SK-N-SH treated with all-trans-retinoic acid at 6 μM for 48 hours (cell line): ENCODE data around the gene MYH9.

Experiments used
- ATAC-seq: fragments of 200-7000 bp; cut with Tn5 transposase; 3 replicates; pipeline ENCODE4 v1.9.1; 2020; ENCODE audit warnings: mild to moderate bottlenecking, moderate library complexity
- ARNTL ChIP-seq: fragments of 450-650 bp; formaldehyde crosslinking; IDR thresholded peaks from 2 replicates; pipeline ENCODE4 v1.5.0; 2020; ENCODE audit warnings: low read depth, mild to moderate bottlenecking, moderate library complexity, borderline replicate concordance
- BACH2 ChIP-seq: fragments of 250-450 bp; sonication (Bioruptor Pico); IDR thresholded peaks from 2 replicates; pipeline ENCODE4 v1.9.0; 2021; ENCODE audit warnings: mild to moderate bottlenecking, borderline replicate concordance
- CREB5 ChIP-seq: fragments of 250-450 bp; sonication (Bioruptor Pico); IDR thresholded peaks from 2 replicates; pipeline ENCODE4 v1.5.1; 2020; ENCODE audit warnings: low read depth, mild to moderate bottlenecking, moderate library complexity
- CSDC2 ChIP-seq: fragments of 250-450 bp; sonication (Bioruptor Pico); IDR thresholded peaks from 2 replicates; pipeline ENCODE4 v1.5.0; 2020; ENCODE audit warnings: mild to moderate bottlenecking, moderate library complexity
- ESRRG ChIP-seq: fragments of 250-450 bp; sonication (Bioruptor Pico); IDR thresholded peaks from 2 replicates; pipeline ENCODE4 v1.6.1; 2021; ENCODE audit warnings: mild to moderate bottlenecking
- GLIS3 ChIP-seq: fragments of 250-450 bp; sonication (Bioruptor Pico); IDR thresholded peaks from 2 replicates; pipeline ENCODE4 v1.5.0; 2020; ENCODE audit warnings: mild to moderate bottlenecking, moderate library complexity
- ISL1 ChIP-seq: fragments of 250-450 bp; sonication (Bioruptor Pico); IDR thresholded peaks from 2 replicates; pipeline ENCODE4 v2.1.2; 2022; ENCODE audit warnings: mild to moderate bottlenecking, moderate library complexity
- OSR1 ChIP-seq: fragments of 250-450 bp; sonication (Bioruptor Pico); IDR thresholded peaks from 2 replicates; pipeline ENCODE4 v1.8.0; 2022; ENCODE audit warnings: moderate library complexity, mild to moderate bottlenecking, inconsistent platforms
- RARB ChIP-seq: fragments of 250-450 bp; sonication (Bioruptor Pico); IDR thresholded peaks from 2 replicates; pipeline ENCODE4 v1.8.0; 2021; ENCODE audit warnings: mild to moderate bottlenecking, moderate library complexity
- TCF4 ChIP-seq: fragments of 250-450 bp; sonication (Bioruptor Pico); IDR thresholded peaks from 2 replicates; pipeline ENCODE4 v1.8.0; 2021; ENCODE audit warnings: mild to moderate bottlenecking, moderate library complexity, borderline replicate concordance
- TOX ChIP-seq: fragments of 250-450 bp; sonication (Bioruptor Pico); IDR thresholded peaks from 2 replicates; pipeline ENCODE4 v1.8.0; 2021; ENCODE audit warnings: mild to moderate bottlenecking, moderate library complexity, borderline replicate concordance
- ZC3H10 ChIP-seq: fragments of 250-450 bp; sonication (Bioruptor Pico); IDR thresholded peaks from 2 replicates; pipeline ENCODE4 v1.5.1; 2021; ENCODE audit warnings: mild to moderate bottlenecking, moderate library complexity
- ZFP3 ChIP-seq: fragments of 250-450 bp; sonication (Bioruptor Pico); IDR thresholded peaks from 2 replicates; pipeline ENCODE4 v1.5.0; 2020; ENCODE audit warnings: mild to moderate bottlenecking, moderate library complexity
- ZFP30 ChIP-seq: fragments of 450-650 bp; formaldehyde crosslinking; IDR thresholded peaks from 2 replicates; pipeline ENCODE4 v1.5.0; 2022; ENCODE audit warnings: mild to moderate bottlenecking, moderate library complexity
- ZNF565 ChIP-seq: fragments of 450-650 bp; formaldehyde crosslinking; conservative IDR thresholded peaks from 2 replicates; pipeline ENCODE4 v1.5.0; 2020; ENCODE audit warnings: low read depth, mild to moderate bottlenecking, moderate library complexity
- ZNF70 ChIP-seq: fragments of 450-650 bp; formaldehyde crosslinking; IDR thresholded peaks from 2 replicates; pipeline ENCODE4 v1.5.0; 2020; ENCODE audit warnings: mild to moderate bottlenecking, moderate library complexity
- ZNF8 ChIP-seq: fragments of 450-650 bp; formaldehyde crosslinking; IDR thresholded peaks from 2 replicates; pipeline ENCODE4 v1.5.0; 2020; ENCODE audit warnings: mild to moderate bottlenecking, moderate library complexity
- TF ChIP-seq, protein P1 (sequence below): fragments of 250-450 bp; sonication (Bioruptor Pico); IDR thresholded peaks from 2 replicates; pipeline ENCODE4 v1.5.0; 2020; ENCODE audit warnings: mild to moderate bottlenecking, moderate library complexity
- TF ChIP-seq, protein P2 (sequence below): fragments of 250-450 bp; sonication (Bioruptor Pico); IDR thresholded peaks from 2 replicates; pipeline ENCODE4 v1.5.1; 2021; ENCODE audit warnings: mild to moderate bottlenecking, moderate library complexity
- TF ChIP-seq, protein P3 (sequence below): fragments of 250-450 bp; sonication (Bioruptor Pico); IDR thresholded peaks from 2 replicates; pipeline ENCODE4 v1.8.0; 2021; ENCODE audit warnings: low read depth, mild to moderate bottlenecking, moderate library complexity, borderline replicate concordance
- TF ChIP-seq, protein P4 (sequence below): fragments of 250-450 bp; sonication (Bioruptor Pico); IDR thresholded peaks from 2 replicates; pipeline ENCODE4 v1.8.0; 2020; ENCODE audit warnings: mild to moderate bottlenecking, moderate library complexity, borderline replicate concordance

The MYH9 gene

GRCh38 chr22:36285017-36285416 is 102.8 kb downstream of the MYH9 start:
- no peak for TF ChIP-seq ARNTL (CRISPR knock-in tag)
- TF ChIP-seq BACH2 (CRISPR knock-in tag) = no peak
- TF ChIP-seq ZNF8 = no peak
- TF ChIP-seq ZC3H10 (CRISPR knock-in tag) = no peak
- TF ChIP-seq, protein P1, sequence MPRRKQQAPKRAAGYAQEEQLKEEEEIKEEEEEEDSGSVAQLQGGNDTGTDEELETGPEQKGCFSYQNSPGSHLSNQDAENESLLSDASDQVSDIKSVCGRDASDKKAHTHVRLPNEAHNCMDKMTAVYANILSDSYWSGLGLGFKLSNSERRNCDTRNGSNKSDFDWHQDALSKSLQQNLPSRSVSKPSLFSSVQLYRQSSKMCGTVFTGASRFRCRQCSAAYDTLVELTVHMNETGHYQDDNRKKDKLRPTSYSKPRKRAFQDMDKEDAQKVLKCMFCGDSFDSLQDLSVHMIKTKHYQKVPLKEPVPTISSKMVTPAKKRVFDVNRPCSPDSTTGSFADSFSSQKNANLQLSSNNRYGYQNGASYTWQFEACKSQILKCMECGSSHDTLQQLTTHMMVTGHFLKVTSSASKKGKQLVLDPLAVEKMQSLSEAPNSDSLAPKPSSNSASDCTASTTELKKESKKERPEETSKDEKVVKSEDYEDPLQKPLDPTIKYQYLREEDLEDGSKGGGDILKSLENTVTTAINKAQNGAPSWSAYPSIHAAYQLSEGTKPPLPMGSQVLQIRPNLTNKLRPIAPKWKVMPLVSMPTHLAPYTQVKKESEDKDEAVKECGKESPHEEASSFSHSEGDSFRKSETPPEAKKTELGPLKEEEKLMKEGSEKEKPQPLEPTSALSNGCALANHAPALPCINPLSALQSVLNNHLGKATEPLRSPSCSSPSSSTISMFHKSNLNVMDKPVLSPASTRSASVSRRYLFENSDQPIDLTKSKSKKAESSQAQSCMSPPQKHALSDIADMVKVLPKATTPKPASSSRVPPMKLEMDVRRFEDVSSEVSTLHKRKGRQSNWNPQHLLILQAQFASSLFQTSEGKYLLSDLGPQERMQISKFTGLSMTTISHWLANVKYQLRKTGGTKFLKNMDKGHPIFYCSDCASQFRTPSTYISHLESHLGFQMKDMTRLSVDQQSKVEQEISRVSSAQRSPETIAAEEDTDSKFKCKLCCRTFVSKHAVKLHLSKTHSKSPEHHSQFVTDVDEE (CRISPR knock-in tag) = no peak
- TF ChIP-seq TOX (CRISPR knock-in tag) = no peak
- no peak for TF ChIP-seq TCF4 (CRISPR knock-in tag)
- no peak for TF ChIP-seq GLIS3 (CRISPR knock-in tag)
- TF ChIP-seq ZFP30 = no peak
- no peak for TF ChIP-seq OSR1 (CRISPR knock-in tag)
- no peak for TF ChIP-seq CREB5 (CRISPR knock-in tag)
- TF ChIP-seq, protein P2, sequence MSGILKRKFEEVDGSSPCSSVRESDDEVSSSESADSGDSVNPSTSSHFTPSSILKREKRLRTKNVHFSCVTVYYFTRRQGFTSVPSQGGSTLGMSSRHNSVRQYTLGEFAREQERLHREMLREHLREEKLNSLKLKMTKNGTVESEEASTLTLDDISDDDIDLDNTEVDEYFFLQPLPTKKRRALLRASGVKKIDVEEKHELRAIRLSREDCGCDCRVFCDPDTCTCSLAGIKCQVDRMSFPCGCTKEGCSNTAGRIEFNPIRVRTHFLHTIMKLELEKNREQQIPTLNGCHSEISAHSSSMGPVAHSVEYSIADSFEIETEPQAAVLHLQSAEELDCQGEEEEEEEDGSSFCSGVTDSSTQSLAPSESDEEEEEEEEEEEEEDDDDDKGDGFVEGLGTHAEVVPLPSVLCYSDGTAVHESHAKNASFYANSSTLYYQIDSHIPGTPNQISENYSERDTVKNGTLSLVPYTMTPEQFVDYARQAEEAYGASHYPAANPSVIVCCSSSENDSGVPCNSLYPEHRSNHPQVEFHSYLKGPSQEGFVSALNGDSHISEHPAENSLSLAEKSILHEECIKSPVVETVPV (CRISPR knock-in tag) = no peak
- TF ChIP-seq ISL1 = no peak
- TF ChIP-seq ZNF70 = no peak
- TF ChIP-seq, all 23 proteins: peak for 0
- ATAC-seq = no peak

- TF ChIP-seq TOX (CRISPR knock-in tag) (no peak), GLIS3 (CRISPR knock-in tag) (no peak), RARB (no peak), CREB5 (CRISPR knock-in tag) (no peak), ZFP30 (no peak), ZFP3 (CRISPR knock-in tag) (no peak), CSDC2 (no peak), ESRRG (no peak), TCF4 (CRISPR knock-in tag) (no peak), ZNF565 (no peak)
- TF ChIP-seq, protein P2 (CRISPR knock-in tag) = no peak
- TF ChIP-seq, protein P3, sequence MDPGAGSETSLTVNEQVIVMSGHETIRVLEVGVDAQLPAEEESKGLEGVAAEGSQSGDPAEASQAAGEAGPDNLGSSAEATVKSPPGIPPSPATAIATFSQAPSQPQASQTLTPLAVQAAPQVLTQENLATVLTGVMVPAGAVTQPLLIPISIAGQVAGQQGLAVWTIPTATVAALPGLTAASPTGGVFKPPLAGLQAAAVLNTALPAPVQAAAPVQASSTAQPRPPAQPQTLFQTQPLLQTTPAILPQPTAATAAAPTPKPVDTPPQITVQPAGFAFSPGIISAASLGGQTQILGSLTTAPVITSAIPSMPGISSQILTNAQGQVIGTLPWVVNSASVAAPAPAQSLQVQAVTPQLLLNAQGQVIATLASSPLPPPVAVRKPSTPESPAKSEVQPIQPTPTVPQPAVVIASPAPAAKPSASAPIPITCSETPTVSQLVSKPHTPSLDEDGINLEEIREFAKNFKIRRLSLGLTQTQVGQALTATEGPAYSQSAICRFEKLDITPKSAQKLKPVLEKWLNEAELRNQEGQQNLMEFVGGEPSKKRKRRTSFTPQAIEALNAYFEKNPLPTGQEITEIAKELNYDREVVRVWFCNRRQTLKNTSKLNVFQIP (CRISPR knock-in tag) = no peak
- TF ChIP-seq, protein P1 (CRISPR knock-in tag) = no peak
- TF ChIP-seq, protein P4, sequence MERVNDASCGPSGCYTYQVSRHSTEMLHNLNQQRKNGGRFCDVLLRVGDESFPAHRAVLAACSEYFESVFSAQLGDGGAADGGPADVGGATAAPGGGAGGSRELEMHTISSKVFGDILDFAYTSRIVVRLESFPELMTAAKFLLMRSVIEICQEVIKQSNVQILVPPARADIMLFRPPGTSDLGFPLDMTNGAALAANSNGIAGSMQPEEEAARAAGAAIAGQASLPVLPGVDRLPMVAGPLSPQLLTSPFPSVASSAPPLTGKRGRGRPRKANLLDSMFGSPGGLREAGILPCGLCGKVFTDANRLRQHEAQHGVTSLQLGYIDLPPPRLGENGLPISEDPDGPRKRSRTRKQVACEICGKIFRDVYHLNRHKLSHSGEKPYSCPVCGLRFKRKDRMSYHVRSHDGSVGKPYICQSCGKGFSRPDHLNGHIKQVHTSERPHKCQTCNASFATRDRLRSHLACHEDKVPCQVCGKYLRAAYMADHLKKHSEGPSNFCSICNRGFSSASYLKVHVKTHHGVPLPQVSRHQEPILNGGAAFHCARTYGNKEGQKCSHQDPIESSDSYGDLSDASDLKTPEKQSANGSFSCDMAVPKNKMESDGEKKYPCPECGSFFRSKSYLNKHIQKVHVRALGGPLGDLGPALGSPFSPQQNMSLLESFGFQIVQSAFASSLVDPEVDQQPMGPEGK = no peak
- no peak for ATAC-seq
Observed at GRCh38 chr22:36284171-36284571, 103.6 kb downstream of the MYH9 start.
